ENCODE measurements around the gene RRAD. TPM values are rescaled to one million over a fixed set of nuclear protein-coding genes. Genes with fewer than 3 reads are reported as not detected.

RRAD gene
- total RNA-seq, 2 experiments from 2014 or later = 0.20 to 0.33 TPM

DNA sequence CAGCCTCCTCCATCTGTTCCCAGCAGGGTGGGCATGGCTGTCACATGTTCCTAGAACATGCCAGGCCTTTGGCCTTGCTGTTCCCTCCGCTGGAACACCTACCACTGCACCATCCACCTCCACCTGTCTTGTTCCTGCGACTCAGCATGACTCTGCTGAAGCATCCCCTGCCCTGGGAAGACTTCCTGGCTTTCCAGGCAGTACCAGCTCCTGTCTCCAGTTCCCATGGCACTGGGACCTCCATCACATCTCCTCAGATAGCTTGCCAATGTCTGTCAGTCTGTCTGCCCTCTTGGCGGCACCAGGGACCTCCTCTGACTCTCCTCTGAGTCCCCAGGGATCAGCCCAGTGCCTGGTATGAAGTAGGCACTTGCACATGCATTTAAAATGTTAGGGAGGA is 29.3 kb downstream of the RRAD start:
- no peak overlapping the region for H3K27ac Mint-ChIP-seq
- no peaks in the 10 kb centered on the region for H3K27me3 Mint-ChIP-seq
- H3K4me3 Mint-ChIP-seq = no peak overlapping the region
- H3K4me1 Mint-ChIP-seq = peaks cover 10% of the 10 kb centered on the region
- no peak for DNase-seq
- H3K9me3 Mint-ChIP-seq = no peaks in the 10 kb centered on the region
- no peaks in the 10 kb centered on the region for H3K36me3 Mint-ChIP-seq

DNA sequence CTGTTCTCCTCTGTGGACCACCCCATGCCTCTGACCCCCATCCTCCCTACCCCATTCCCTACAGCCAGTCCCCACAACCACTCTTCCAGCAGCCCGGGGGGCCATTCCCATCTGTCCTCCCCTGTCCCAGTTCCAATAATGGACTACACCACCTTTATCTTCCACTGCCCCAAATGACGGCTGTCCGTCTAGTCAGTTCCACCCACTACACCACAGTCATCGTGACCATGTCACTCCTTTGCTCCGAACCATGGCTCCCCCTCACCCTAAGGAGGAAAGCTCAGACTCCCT is 29.7 kb downstream of the RRAD start:
- no peak for DNase-seq
- Mint-ChIP-seq H3K27ac (no peak overlapping the region), H3K4me1 (peaks cover 10% of the 10 kb centered on the region), H3K27me3 (no peaks in the 10 kb centered on the region), H3K36me3 (no peaks in the 10 kb centered on the region), H3K9me3 (no peaks in the 10 kb centered on the region), H3K4me3 (no peak overlapping the region)

DNA sequence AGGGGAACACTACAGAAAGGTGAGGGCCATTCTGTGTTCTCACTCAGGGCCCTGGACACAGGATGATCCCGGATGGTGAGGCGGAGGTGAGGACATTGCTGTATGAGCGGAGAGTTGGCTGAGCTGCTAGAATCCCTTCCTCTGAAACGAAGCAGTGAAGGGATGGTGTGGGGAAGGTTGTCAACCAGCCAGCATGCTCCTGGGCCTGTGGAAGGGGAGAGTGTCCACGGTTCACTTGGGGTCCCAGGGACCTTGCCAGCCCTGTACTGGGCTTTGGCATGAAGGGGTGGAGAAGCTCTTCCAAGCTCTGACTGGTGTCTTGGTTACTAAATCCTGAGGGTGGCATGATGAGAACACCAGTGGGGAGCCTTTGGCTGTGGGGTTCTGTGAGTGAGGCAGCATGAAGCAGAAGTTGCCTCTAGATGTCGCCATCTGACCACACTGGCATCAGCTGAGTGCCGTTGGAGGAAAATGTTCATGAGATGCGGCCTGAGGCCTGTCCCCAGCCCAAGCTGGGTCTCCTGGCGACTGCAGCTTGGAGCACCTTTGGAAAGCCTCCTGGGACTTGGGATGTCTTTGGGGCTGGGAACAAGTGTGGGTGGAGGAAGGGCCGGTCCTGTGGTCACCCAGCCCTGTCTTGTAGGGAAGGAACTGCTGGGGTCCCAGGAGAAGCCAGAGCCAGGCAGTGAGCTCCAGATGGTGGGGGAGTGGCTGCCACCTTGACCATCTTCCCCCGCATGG is 30.2 kb downstream of the RRAD start:
- H3K27me3 Mint-ChIP-seq = no peaks in the 10 kb centered on the region
- no peaks in the 10 kb centered on the region for H3K36me3 Mint-ChIP-seq
- H3K4me3 Mint-ChIP-seq = no peak overlapping the region
- H3K27ac Mint-ChIP-seq = no peak overlapping the region
- peak; percentile 46 for DNase-seq
- H3K9me3 Mint-ChIP-seq = no peaks in the 10 kb centered on the region
- peaks cover 10% of the 10 kb centered on the region for H3K4me1 Mint-ChIP-seq

DNA sequence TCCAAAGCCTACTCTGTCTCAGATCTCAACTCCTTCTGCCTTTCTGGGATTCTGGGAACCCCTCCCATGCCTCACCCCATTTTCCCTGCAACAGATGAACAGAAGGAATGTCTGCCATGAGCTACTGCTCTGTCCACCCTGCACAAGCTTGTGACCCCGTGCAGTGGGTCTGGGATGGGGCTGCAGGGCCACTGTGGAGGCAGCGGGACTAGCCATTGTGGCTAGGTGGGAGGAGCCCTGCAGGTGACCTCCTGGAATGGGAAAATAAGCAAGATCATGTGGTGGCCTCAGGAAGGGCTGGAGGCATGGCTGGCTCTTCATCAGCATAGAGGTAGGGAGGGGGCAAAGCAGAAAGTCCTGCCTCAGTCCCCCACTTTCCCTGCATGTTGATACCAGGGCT is 31.3 kb downstream of the RRAD start:
- Mint-ChIP-seq H3K27me3 (no peaks in the 10 kb centered on the region), H3K9me3 (no peaks in the 10 kb centered on the region), H3K27ac (no peak overlapping the region), H3K4me3 (no peak overlapping the region), H3K4me1 (peaks cover 10% of the 10 kb centered on the region), H3K36me3 (no peaks in the 10 kb centered on the region)
- no peak for DNase-seq

DNA sequence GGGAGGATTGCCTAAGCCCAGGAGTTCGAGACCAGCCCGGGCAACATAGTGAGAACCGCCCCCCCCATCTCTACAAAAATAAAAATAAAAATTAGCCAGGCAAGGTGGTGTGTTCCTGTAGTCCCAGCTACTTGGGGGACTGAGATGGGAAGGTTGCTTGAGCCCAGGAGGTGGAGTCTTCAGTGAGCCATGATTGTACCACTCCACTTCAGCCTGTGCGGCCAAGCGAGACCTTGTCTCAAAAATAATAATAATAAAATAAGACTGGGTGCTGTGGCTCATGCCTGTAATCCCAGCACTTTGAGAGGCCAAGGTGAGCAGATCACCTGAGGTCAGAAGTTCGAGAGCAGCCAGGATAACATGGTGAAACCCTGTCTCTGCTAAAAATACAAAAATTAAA is 33.5 kb downstream of the RRAD start:
- Mint-ChIP-seq H3K9me3 (no peaks in the 10 kb centered on the region), H3K4me3 (no peak overlapping the region), H3K36me3 (peaks cover 5% of the 10 kb centered on the region), H3K27ac (no peak overlapping the region), H3K4me1 (peaks cover 18% of the 10 kb centered on the region), H3K27me3 (no peaks in the 10 kb centered on the region)
- no peak for DNase-seq

DNA sequence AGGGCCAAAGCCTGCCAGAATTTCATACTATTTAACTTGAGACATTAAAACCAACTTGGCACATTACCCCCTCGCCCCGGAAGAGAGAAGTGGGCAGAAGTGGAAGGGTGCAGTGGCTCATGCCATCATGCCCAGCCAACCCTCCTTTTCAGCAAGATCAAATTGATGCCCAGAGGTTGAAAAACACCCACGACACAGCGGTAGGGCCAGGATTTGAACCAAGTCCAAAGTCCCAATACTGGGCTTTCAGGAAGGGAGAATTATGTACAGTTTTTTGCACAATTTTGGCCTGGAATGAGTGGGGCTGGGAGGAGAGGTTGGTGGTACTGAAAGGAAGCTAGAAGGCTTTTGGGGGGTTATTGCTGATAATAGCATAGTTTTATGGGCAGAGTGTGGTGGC is 34.0 kb downstream of the RRAD start:
- Mint-ChIP-seq H3K36me3 (peaks cover 7% of the 10 kb centered on the region), H3K4me3 (no peak overlapping the region), H3K4me1 (peaks cover 18% of the 10 kb centered on the region), H3K27me3 (no peaks in the 10 kb centered on the region), H3K27ac (no peak overlapping the region), H3K9me3 (no peaks in the 10 kb centered on the region)
- no peak for DNase-seq

DNA sequence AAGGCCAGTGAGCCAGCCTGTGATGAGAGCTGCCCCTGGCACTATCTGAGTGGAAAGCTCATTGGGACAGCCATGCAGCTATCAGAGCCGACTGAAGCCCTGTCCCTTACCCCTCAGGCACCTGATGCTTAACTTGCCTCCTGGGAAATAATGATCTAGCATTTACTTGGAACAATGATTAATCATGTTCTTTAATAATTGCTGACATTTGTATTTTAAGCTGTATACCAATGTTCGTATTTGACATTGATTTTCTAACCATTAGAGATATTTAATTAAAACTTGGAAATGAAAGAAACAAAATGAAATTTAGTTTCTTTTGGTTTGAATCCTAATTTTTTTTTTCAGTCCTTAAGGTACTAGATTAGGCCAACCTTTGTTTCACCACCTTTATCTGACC is 34.5 kb downstream of the RRAD start:
- no peak for DNase-seq
- Mint-ChIP-seq H3K36me3 (peaks cover 7% of the 10 kb centered on the region), H3K27ac (peak overlapping the region; percentile 2), H3K4me1 (peaks cover 18% of the 10 kb centered on the region), H3K27me3 (no peaks in the 10 kb centered on the region), H3K4me3 (no peak overlapping the region), H3K9me3 (no peaks in the 10 kb centered on the region)

DNA sequence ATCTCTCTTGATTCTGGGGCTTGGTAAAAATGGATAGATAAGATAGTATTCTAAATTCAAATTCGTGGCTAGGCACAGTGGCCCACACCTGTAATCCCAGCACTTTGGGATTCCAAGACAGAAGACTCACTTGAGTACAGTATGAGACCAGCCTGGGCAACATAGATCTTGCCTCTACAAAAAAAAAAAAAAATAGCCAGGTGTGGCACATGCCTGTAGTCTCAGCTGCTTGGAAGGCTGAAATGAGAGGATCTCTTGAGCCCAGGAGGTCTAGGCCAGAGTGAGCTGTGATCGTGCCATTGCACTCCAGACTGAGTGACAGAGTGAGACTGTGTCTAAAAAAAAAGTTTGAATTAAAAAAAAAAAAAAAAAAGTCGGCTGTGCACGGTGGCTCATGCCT is 35.7 kb downstream of the RRAD start:
- peaks cover 20% of the 10 kb centered on the region for H3K4me1 Mint-ChIP-seq

DNA sequence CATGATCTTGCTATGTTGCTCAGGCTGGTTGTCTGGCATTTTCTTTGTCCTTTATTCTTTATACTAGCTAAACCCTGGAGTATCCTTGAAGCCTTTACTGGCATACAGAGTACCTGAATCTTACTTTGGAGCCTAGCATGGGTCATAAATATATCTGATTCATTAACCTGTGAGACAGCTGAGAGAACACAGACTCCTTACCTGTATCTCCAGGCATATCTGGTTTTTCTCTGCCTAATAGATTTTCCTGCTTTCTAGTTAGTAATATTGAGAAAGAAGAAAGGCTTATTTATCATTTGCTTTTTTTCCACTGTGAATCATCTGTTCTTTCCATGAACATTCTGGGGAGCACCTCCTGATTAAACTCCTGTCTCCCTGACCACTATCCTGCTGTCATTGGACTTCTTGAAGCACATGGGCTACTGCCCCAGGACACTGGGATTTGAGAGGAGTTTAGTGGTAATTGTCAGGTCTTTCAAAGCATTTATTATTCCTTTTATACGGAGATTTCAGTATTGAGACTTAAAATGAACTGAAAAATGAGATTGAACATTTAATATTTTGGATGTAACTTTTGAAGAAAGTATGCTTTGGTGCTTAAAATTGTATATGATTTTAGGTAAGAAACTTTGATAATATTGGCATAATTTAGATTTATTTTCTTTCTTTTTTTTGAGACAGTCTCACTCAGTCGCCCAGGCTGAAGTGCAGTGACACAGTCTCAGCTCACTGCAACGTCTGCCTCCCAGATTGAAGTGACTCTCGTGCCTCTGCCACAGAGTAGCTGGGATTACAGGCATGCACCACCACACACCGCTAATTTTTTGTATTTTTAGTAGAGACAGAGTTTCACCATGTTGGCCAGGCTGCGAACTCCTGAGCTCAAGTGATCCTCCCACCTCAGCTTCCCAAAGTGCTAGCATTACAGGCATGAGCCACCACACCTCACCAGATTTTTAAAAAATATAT is 36.4 kb downstream of the RRAD start:
- Mint-ChIP-seq H3K27ac (no peak overlapping the region), H3K4me1 (peaks cover 22% of the 10 kb centered on the region), H3K27me3 (no peaks in the 10 kb centered on the region), H3K36me3 (peaks cover 17% of the 10 kb centered on the region), H3K9me3 (no peaks in the 10 kb centered on the region), H3K4me3 (no peak overlapping the region)
- no peak for DNase-seq

More for the DNA sequence above, 35.7 kb downstream of the RRAD start:
- DNase-seq = no peak
- Mint-ChIP-seq H3K36me3 (peaks cover 11% of the 10 kb centered on the region), H3K27ac (no peak overlapping the region), H3K27me3 (no peaks in the 10 kb centered on the region), H3K9me3 (no peaks in the 10 kb centered on the region), H3K4me3 (no peak overlapping the region)

DNA sequence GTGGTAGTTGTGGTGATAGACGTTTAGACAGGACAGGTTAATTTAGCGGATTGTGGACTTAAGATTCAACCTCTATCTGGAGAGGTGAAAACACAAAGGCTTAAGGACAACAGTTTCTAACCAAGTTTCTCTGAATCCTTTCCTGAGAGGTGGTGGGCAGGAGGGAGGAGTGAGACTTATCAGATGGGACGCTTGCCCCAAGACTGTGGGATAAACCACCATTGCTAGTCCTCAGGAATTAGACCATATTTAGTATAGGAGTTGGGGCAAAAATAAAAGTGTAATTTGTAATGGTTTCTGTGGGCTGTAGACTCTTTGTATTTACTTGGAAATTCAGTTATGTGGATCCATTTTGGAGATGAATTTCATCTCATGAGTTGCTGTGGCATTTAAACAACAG is 38.4 kb downstream of the RRAD start:
- Mint-ChIP-seq H3K9me3 (no peaks in the 10 kb centered on the region), H3K27ac (no peak overlapping the region), H3K27me3 (no peaks in the 10 kb centered on the region), H3K4me3 (no peak overlapping the region), H3K4me1 (peaks cover 17% of the 10 kb centered on the region), H3K36me3 (peaks cover 17% of the 10 kb centered on the region)
- no peak for DNase-seq

DNA sequence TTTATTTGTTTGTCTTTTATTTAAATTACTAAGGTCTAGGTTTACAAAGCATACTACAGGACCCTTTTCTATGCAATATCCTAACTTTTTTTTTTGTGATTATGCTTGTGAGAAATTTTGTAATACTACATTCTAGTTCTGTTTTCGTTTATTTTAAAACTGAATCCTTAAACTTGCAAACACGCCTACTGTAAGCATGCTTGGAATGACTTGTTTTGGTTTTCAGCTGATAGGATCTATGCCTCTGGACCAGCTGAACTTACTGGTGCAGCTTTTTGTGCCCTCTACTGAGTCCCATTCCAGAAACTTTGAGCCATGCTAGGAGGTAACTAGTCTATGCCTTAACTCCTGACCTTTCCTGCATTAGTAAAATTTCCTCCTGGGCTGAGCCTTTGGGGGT is 39.0 kb downstream of the RRAD start:
- peaks cover 22% of the 10 kb centered on the region for H3K4me1 Mint-ChIP-seq

DNA sequence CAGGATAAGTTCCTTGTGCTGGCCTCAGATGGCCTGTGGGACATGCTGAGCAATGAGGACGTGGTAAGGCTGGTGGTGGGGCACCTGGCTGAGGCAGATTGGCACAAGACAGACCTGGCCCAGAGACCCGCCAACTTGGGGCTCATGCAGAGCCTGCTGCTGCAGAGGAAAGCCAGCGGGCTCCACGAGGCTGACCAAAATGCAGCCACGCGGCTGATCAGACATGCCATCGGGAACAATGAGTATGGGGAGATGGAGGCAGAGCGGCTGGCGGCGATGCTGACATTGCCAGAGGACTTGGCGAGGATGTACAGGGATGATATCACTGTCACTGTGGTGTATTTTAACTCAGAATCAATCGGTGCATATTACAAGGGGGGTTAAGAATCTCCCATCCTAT is 39.8 kb downstream of the RRAD start:
- no peaks in the 10 kb centered on the region for H3K9me3 Mint-ChIP-seq
- no peaks in the 10 kb centered on the region for H3K27me3 Mint-ChIP-seq
- peaks cover 17% of the 10 kb centered on the region for H3K36me3 Mint-ChIP-seq
- peaks cover 21% of the 10 kb centered on the region for H3K4me1 Mint-ChIP-seq
- no peak overlapping the region for H3K27ac Mint-ChIP-seq
- no peak for DNase-seq
- H3K4me3 Mint-ChIP-seq = no peak overlapping the region

More for the DNA sequence above, 39.0 kb downstream of the RRAD start:
- no peak overlapping the region for H3K4me3 Mint-ChIP-seq
- DNase-seq = no peak
- H3K36me3 Mint-ChIP-seq = peaks cover 17% of the 10 kb centered on the region
- H3K9me3 Mint-ChIP-seq = no peaks in the 10 kb centered on the region
- no peaks in the 10 kb centered on the region for H3K27me3 Mint-ChIP-seq
- H3K27ac Mint-ChIP-seq = no peak overlapping the region

DNA sequence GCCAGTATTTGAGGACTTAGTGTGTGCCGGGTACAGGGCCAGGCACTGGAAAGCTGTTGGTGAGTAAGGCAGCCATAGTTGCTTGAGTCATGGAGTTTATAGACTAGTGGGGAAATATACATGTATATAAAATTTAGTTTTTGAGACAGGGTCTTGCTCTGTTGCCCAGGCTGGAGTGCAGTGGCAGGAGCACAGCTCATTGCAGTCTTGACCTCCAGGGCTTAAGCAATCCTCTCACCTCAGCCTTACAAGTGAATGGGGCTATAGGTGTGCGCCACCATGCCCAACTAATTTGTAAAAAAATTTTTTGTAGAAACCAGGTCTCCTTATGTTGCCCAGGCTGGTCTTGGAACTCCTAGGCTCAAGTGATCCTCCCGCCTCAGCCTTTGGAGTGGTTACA is 42.6 kb downstream of the RRAD start:
- Mint-ChIP-seq H3K36me3 (peaks cover 24% of the 10 kb centered on the region), H3K9me3 (peaks cover 6% of the 10 kb centered on the region), H3K4me1 (peaks cover 33% of the 10 kb centered on the region), H3K4me3 (no peak overlapping the region), H3K27me3 (no peaks in the 10 kb centered on the region), H3K27ac (no peak overlapping the region)
- no peak for DNase-seq

DNA sequence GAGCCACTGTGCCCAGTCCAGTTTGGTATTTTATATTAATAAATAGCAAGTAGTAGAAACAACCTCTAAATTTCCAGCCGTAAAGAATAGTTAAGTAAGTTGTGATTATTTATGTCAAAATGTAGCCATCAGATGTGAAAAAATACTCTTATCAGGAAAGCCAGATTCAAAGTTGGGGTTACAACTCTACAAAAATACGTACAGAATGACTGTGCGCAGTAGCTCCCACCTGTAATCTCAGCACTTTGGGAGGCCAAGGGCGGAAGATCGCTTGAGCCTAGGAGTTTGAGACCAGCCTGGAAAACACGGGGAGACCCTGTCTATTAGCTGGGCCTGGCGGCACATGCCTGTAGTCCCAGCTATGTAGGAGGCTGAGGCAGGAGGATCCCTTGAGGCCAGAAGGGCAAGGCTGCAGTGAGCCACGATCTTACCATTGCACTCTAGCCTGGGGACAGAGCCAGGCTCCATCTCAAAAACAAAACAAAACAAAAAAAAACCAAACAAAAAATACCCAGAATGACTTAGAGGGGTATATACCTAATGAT is 43.3 kb downstream of the RRAD start:
- Mint-ChIP-seq H3K4me3 (peak overlapping the region; percentile 65), H3K9me3 (peaks cover 7% of the 10 kb centered on the region), H3K27me3 (no peaks in the 10 kb centered on the region), H3K27ac (no peak overlapping the region), H3K36me3 (peaks cover 24% of the 10 kb centered on the region), H3K4me1 (peaks cover 34% of the 10 kb centered on the region)
- no peak for DNase-seq

DNA sequence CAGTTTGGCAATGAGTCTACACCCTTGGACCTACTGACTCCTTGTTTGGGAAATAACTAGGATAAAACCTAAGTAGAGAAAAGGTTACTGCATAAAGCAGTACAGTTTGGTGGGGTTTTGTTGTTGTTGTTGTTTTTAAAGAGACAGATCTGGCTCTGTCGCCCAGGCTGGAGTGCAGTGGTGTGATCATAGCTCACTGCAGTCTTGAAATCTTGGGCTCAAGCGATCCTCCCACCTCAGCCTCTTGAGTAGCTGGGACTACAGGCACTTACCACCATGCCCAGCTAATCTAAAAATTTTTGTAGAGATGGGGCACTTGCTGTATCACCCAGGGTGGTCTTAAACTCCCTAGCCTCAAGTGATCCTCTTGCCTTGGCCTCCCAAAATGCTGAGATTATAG is 43.8 kb downstream of the RRAD start:
- Mint-ChIP-seq H3K36me3 (peaks cover 22% of the 10 kb centered on the region), H3K27ac (no peak overlapping the region), H3K4me1 (peaks cover 35% of the 10 kb centered on the region), H3K9me3 (peaks cover 7% of the 10 kb centered on the region), H3K27me3 (no peaks in the 10 kb centered on the region), H3K4me3 (peak overlapping the region; percentile 65)
- DNase-seq = no peak
